Upper lobe of right lung (tissue), 1 donor: ENCODE results near the gene RUNX2. TPM values are rescaled to one million over a fixed set of nuclear protein-coding genes. Genes with fewer than 3 reads are reported as not detected.

Experiments used
- ATAC-seq: fragments of 200-7000 bp; cut with Tn5 transposase; one replicate; pipeline ENCODE4 v1.9.1; 2020; ENCODE audit warnings: mild to moderate bottlenecking, moderate library complexity
- DNase-seq: peaks from one replicate; pipeline ENCODE4 v3.0.0-alpha.2; 2020
- H3K27ac ChIP-seq: fragments of 200-600 bp; one replicate; pipeline ENCODE4 v1.8.0; 2022
- H3K27me3 ChIP-seq: fragments of 200-600 bp; one replicate; pipeline ENCODE4 v1.8.0; 2022; ENCODE audit warnings: mild to moderate bottlenecking
- H3K36me3 ChIP-seq: fragments of 200-600 bp; one replicate; pipeline ENCODE4 v1.8.0; 2022
- H3K4me1 ChIP-seq: fragments of 200-600 bp; one replicate; pipeline ENCODE4 v1.8.0; 2022
- H3K4me3 ChIP-seq: fragments of 200-600 bp; one replicate; pipeline ENCODE4 v1.8.0; 2022; ENCODE audit warnings: mild to moderate bottlenecking
- H3K9me3 ChIP-seq: fragments of 200-600 bp; one replicate; pipeline ENCODE4 v1.8.0; 2022
- CTCF ChIP-seq: fragments of 200-600 bp; IDR thresholded peaks from one replicate; pipeline ENCODE4 v1.8.0; 2022; ENCODE audit warnings: antibody characterized with exemption
- intact Hi-C: fragments of 100-400 bp; cut with DNase I; formaldehyde crosslinking; loops from one replicate; pipeline ENCODE4 v1.11.0; 2022
- total RNA-seq: library from RNA; stranded (reverse); fragmentation: NEBNext Ultra II Directional; extraction: Animal tissue kit (Norgen Biotek cat#: 25700); gene quantifications from one replicate; pipeline ENCODE4 v1.2.1, GENCODE V29; 2021
- donor health status: DM: no; HTN: yes; CAD: no; lungs with severe emphysema.

The RUNX2 gene
- total RNA-seq, 1 donor from 2014 or later = 4.6 TPM

- DNase-seq (no peak), ATAC-seq (peak; percentile 66)
- intact Hi-C loops = no loop called here
- Histone ChIP-seq H3K36me3 (no peaks in the 10 kb centered on the region), H3K4me1 (peaks cover 8% of the 10 kb centered on the region), H3K27me3 (no peaks in the 10 kb centered on the region), H3K27ac (no peak overlapping the region), H3K4me3 (no peak overlapping the region), H3K9me3 (no peaks in the 10 kb centered on the region)
- no peak for TF ChIP-seq CTCF
These were observed 152.0 kb downstream of the RUNX2 start for GRCh38 chr6:45479834-45480751.

DNA sequence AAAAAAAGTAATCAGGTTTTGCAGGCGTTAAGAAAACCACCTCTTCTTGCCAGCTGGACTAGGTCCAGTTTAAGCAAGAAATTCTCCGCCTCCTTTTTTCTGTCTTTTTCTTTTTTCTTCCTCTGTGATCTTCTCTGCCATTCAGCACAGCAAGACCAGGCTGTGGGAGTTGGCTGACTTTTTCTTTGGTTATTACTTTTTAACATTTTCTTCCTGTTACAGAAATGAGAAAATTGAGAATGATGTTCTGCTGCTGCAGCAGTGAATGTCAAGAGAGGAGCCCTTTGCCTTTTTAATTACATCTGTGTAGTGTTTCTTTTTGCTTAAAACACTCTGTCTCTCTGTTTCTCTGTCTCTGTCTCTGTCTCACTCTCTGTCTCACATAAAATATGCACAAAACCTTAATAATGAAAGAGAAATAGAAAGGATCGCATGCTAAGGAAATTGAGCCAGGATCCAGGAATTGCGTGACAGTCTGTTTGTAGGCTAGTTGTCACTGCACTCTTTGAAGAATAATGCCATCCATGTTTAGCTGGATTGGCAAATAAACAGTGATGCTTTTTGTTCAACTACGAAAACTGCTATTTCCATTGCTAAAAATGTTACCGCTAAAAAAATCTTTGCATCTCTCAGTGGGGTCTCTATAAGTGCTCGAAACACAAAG is 152.8 kb downstream of the RUNX2 start:
- peaks cover 8% of the 10 kb centered on the region for H3K4me1 ChIP-seq
- ATAC-seq = no peak
- intact Hi-C loops = no loop called here
- no peak overlapping the region for H3K27ac ChIP-seq
- H3K27me3 ChIP-seq = no peaks in the 10 kb centered on the region
- no peak for DNase-seq
- TF ChIP-seq CTCF = no peak
- no peaks in the 10 kb centered on the region for H3K36me3 ChIP-seq
- H3K9me3 ChIP-seq = no peaks in the 10 kb centered on the region
- H3K4me3 ChIP-seq = no peak overlapping the region

GRCh38 chr6:45483021-45483420 is 154.9 kb downstream of the RUNX2 start:
- H3K4me3 ChIP-seq = no peak overlapping the region
- TF ChIP-seq CTCF = no peak
- DNase-seq = no peak
- H3K36me3 ChIP-seq = no peaks in the 10 kb centered on the region
- H3K4me1 ChIP-seq = peaks cover 8% of the 10 kb centered on the region
- no peak overlapping the region for H3K27ac ChIP-seq
- ATAC-seq = no peak
- intact Hi-C loops = no loop called here
- no peaks in the 10 kb centered on the region for H3K9me3 ChIP-seq
- H3K27me3 ChIP-seq = no peaks in the 10 kb centered on the region

GRCh38 chr6:45483501-45483900 is 155.4 kb downstream of the RUNX2 start:
- Histone ChIP-seq H3K4me1 (peaks cover 8% of the 10 kb centered on the region), H3K4me3 (no peak overlapping the region), H3K27me3 (no peaks in the 10 kb centered on the region), H3K36me3 (no peaks in the 10 kb centered on the region), H3K27ac (no peak overlapping the region), H3K9me3 (no peaks in the 10 kb centered on the region)
- ATAC-seq = no peak
- intact Hi-C loops = no loop called here
- TF ChIP-seq CTCF = no peak
- no peak for DNase-seq

GRCh38 chr6:45486736-45487135 is 158.6 kb downstream of the RUNX2 start:
- no peak for TF ChIP-seq CTCF
- no peak for ATAC-seq
- intact Hi-C loops = no loop called here

More at GRCh38 chr6:45486736-45487135, 158.6 kb downstream of the RUNX2 start:
- Histone ChIP-seq H3K27ac (no peak overlapping the region), H3K9me3 (no peaks in the 10 kb centered on the region), H3K4me3 (no peak overlapping the region), H3K27me3 (no peaks in the 10 kb centered on the region), H3K36me3 (no peaks in the 10 kb centered on the region), H3K4me1 (no peaks in the 10 kb centered on the region)
- no peak for DNase-seq
